ENCODE results near the gene WNT1. TPM values are rescaled to one million over a fixed set of nuclear protein-coding genes. Genes with fewer than 3 reads are reported as not detected.

The WNT1 gene
- total RNA-seq, 2 donors from 2014 or later = not detected

DNA sequence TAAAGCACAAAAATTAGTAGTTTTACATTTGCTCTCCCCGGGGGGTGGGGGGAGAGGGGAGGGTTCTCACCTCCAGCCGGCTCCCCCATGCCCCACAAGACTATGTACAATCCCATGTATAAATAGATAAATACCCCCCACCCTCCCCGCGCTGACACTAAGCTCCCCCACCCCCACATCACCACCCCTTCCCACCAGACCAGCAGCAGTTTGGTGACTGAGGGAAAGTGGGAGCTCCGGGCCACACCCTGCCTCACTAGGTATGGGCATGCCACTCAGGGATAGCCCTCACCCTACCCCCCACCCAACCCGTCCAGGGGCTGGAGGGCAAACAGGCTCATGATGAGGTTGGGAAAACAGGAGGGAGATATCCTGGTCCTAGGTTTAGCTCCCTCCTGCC is 42.3 kb downstream of the WNT1 start:
- Histone ChIP-seq H3K27me3 (no peaks in the 10 kb centered on the region), H3K36me3 (replicated peaks in 1 of 2; ENCODE audit: insufficient read depth in 1 of 2, low read depth in 2 of 2) (peaks cover 8 to 28% of the 10 kb centered on the region in 2 donors), H3K4me1 (peaks cover 13% of the 10 kb centered on the region), H3K9me3 (no peaks in the 10 kb centered on the region), H3K4me3 (no peak overlapping the region), H3K27ac (no peak overlapping the region)
- no peak for ATAC-seq
- DNase-seq = no peak
- intact Hi-C loops (cut with DNase I) = no loop called here
- TF ChIP-seq CTCF (IDR thresholded peaks at IDR 0.05) (no peak), POLR2A (IDR thresholded peaks at IDR 0.05) (no peak)
- 75 to 80% methylated on average over 6 of the region's 6 CpGs for WGBS, 2 donors

DNA sequence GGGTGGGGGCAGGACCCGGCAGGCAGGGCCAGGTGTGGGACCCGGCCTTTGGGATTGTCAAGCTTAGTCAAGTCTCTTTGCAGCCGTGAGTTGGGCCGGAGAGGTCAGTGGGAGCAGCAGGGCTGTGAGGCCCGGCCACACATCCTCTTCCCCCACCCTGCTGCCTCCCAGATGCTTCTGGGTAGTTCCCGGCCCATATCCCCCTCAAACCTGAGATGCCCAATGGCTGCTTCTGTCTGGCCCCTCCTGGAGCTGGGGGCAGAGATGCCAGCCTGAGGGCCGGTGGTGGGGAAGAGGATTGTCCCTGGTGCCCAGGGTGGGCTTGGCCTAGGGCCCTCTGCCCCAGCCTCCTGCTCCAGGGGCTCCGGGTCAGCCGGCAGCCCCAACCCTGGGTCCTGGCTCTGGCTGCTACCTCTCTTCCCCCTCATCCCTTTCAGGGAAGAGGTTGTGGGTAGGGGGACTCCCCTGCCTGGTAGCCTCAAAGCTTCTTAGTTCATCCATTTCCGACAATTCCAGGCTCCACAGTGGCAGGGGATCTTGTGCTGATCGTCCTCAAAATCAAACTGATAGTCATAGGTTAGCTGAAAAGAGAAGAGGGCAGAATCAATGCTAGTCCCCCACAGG is 43.3 kb downstream of the WNT1 start:
- TF ChIP-seq POLR2A (IDR thresholded peaks at IDR 0.05) (no peak), CTCF (IDR thresholded peaks at IDR 0.05) (no peak)
- DNase-seq = no peak
- H3K9me3 ChIP-seq = no peaks in the 10 kb centered on the region
- H3K36me3 ChIP-seq (replicated peaks in 1 of 2; ENCODE audit: insufficient read depth in 1 of 2, low read depth in 2 of 2) = peaks cover 15 to 35% of the 10 kb centered on the region in 2 donors
- H3K4me3 ChIP-seq = no peak overlapping the region
- 75 to 81% methylated on average over 7 to 11 of the region's 11 CpGs for WGBS, 2 donors
- H3K27me3 ChIP-seq = no peaks in the 10 kb centered on the region
- H3K27ac ChIP-seq = no peak overlapping the region
- intact Hi-C loops (cut with DNase I) = no loop called here
- peaks cover 13% of the 10 kb centered on the region for H3K4me1 ChIP-seq
- no peak for ATAC-seq

DNA sequence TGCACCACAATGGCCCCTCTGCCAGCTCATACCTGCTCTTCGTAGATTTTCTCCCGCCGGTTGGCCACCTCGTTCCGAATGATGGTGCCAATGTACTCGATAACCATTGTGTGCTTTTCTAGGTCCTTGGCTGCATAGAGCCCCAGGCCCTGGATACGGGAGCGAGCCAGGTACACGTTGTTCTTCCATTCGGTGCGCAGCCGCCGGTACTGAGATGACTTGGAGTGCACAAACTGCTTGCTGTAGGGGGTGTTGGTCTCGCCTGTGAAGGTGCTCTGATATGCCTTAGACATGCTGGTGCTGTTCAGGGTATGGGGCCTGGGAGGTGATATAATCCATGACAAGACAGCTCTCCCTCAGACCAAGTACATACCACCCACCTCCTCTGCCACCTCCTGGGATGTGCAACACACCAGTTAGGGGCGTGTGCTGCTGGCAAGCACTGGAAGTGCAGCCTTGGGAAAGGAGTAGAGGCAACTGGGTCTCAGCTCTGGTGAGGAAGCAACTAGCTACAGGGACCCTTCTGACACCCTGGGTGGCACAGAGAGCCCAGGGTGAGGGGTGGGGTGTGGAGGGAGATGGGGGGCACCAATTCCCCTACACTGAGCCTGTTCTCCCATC is 44.5 kb downstream of the WNT1 start:
- H3K4me3 ChIP-seq = no peak overlapping the region
- WGBS, 2 donors = 79 to 89% methylated on average over 14 to 15 of the region's 15 CpGs
- H3K4me1 ChIP-seq = peaks cover 7% of the 10 kb centered on the region
- H3K9me3 ChIP-seq = no peaks in the 10 kb centered on the region
- ATAC-seq (no peak), DNase-seq (no peak)
- H3K27me3 ChIP-seq = no peaks in the 10 kb centered on the region
- no peak overlapping the region for H3K27ac ChIP-seq
- intact Hi-C loops (cut with DNase I) = no loop called here
- TF ChIP-seq POLR2A (IDR thresholded peaks at IDR 0.05) (no peak), CTCF (IDR thresholded peaks at IDR 0.05) (no peak)
- peaks cover 25 to 45% of the 10 kb centered on the region in 2 donors for H3K36me3 ChIP-seq (replicated peaks in 1 of 2; ENCODE audit: insufficient read depth in 1 of 2, low read depth in 2 of 2)

- Histone ChIP-seq H3K4me1 (peaks cover 3% of the 10 kb centered on the region), H3K27me3 (no peaks in the 10 kb centered on the region), H3K9me3 (no peaks in the 10 kb centered on the region), H3K27ac (no peak overlapping the region), H3K36me3 (replicated peaks in 1 of 2; ENCODE audit: insufficient read depth in 1 of 2, low read depth in 2 of 2) (peaks cover 26 to 53% of the 10 kb centered on the region in 2 donors), H3K4me3 (no peak overlapping the region)
- ATAC-seq (no peak), DNase-seq (no peak)
- intact Hi-C loops (cut with DNase I) = no loop called here
- TF ChIP-seq CTCF (IDR thresholded peaks at IDR 0.05) (no peak), POLR2A (IDR thresholded peaks at IDR 0.05) (no peak)
- WGBS, 2 donors = 84 to 91% methylated on average over 2 of the region's 2 CpGs
Measured at GRCh38 chr12:49023812-49024211, 45.7 kb downstream of the WNT1 start.

- TF ChIP-seq POLR2A (IDR thresholded peaks at IDR 0.05) (no peak), CTCF (IDR thresholded peaks at IDR 0.05) (no peak)
- no peak for DNase-seq
Measured at GRCh38 chr12:49024543-49024942, 46.4 kb downstream of the WNT1 start.

More at GRCh38 chr12:49024543-49024942, 46.4 kb downstream of the WNT1 start:
- WGBS, 2 donors = 86 to 87% methylated on average over 11 to 12 of the region's 12 CpGs
- no peaks in the 10 kb centered on the region for H3K9me3 ChIP-seq
- H3K4me3 ChIP-seq = no peak overlapping the region
- intact Hi-C loops (cut with DNase I) = no loop called here
- H3K36me3 ChIP-seq (replicated peaks in 1 of 2; ENCODE audit: insufficient read depth in 1 of 2, low read depth in 2 of 2) = peaks cover 26 to 53% of the 10 kb centered on the region in 2 donors
- ATAC-seq = no peak
- no peaks in the 10 kb centered on the region for H3K27me3 ChIP-seq
- H3K4me1 ChIP-seq = peaks cover under 1% of the 10 kb centered on the region
- H3K27ac ChIP-seq = no peak overlapping the region
